GM18505 (cell line): ENCODE results near the gene ATP1B1.
A peak's percentile ranks its signal among the peaks of the same experiment; 100 is the strongest.

ENCODE experiments used
- ATAC-seq: cut with Tn5 transposase; IDR thresholded peaks from one replicate; pipeline ENCODE4 v1.9.1; 2021; ENCODE audit not compliant: unreplicated experiment
- POLR2A ChIP-seq: IDR thresholded peaks from 4 replicates; pipeline ENCODE4 v1.6.1; 2011; ENCODE audit warnings: borderline replicate concordance; ENCODE audit not compliant: insufficient read depth, insufficient read length; ENCODE audit errors: extremely low read depth

The ATP1B1 gene

GRCh38 chr1:169086603-169087455, 19.7 kb upstream of the ATP1B1 start:
- no peak for TF ChIP-seq POLR2A
- ATAC-seq: no peak

- ATAC-seq: no peak
- no peak for TF ChIP-seq POLR2A
Observed at GRCh38 chr1:169087876-169088275, 18.6 kb upstream of the ATP1B1 start.

- no peak for ATAC-seq
- TF ChIP-seq POLR2A: no peak
Observed at GRCh38 chr1:169089776-169090175, 16.7 kb upstream of the ATP1B1 start.

GRCh38 chr1:169090308-169090899, 16.1 kb upstream of the ATP1B1 start:
- no peak for TF ChIP-seq POLR2A
- ATAC-seq: no peak

GRCh38 chr1:169090900-169091311, 15.6 kb upstream of the ATP1B1 start:
- TF ChIP-seq POLR2A: no peak
- peak; percentile 40 for ATAC-seq

- peak; percentile 71 for ATAC-seq
Observed at GRCh38 chr1:169091480-169091941, 15.0 kb upstream of the ATP1B1 start.

GRCh38 chr1:169092399-169092798, 14.1 kb upstream of the ATP1B1 start:
- ATAC-seq: no peak
- no peak for TF ChIP-seq POLR2A

More at GRCh38 chr1:169091480-169091941, 15.0 kb upstream of the ATP1B1 start:
- TF ChIP-seq POLR2A: no peak

GRCh38 chr1:169094897-169095569, 11.5 kb upstream of the ATP1B1 start:
- no peak for TF ChIP-seq POLR2A
- ATAC-seq: no peak

GRCh38 chr1:169098380-169098779, 8.1 kb upstream of the ATP1B1 start:
- no peak for ATAC-seq
- TF ChIP-seq POLR2A: no peak

GRCh38 chr1:169099561-169099960, 6.9 kb upstream of the ATP1B1 start:
- ATAC-seq: no peak
- no peak for TF ChIP-seq POLR2A

- ATAC-seq: no peak
Observed at GRCh38 chr1:169100208-169100607, 6.3 kb upstream of the ATP1B1 start.

GRCh38 chr1:169100651-169101088, 5.8 kb upstream of the ATP1B1 start:
- TF ChIP-seq POLR2A: no peak
- ATAC-seq: no peak

More at GRCh38 chr1:169100208-169100607, 6.3 kb upstream of the ATP1B1 start:
- TF ChIP-seq POLR2A: no peak

- no peak for TF ChIP-seq POLR2A
- ATAC-seq: no peak
Observed at GRCh38 chr1:169102567-169102966, 3.9 kb upstream of the ATP1B1 start.
